ENCODE results near the gene ALKBH7.
A peak's percentile ranks its signal among the peaks of the same experiment; 100 is the strongest.

Gene ALKBH7

DNA sequence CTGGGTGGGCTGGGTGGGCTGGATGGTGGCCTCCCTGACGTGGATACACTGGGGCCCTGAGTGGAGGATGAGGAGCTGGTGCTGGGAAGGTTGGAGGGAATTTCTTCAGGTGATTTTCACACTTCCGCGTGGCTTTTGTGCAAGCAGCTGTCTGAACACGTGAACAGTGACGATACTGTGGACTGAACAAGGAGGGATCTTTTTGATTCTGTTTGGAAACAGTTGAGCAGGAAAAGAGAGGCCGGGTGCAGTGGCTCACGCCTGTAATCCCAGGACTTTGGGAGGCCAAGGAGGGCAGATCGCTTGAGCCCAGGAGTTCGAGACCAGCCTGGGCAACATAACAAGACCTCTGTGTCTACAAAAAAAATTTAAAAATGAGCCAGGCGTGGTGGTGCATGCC is 29.5 kb downstream of the ALKBH7 start:
- DNase-seq: no peak

DNA sequence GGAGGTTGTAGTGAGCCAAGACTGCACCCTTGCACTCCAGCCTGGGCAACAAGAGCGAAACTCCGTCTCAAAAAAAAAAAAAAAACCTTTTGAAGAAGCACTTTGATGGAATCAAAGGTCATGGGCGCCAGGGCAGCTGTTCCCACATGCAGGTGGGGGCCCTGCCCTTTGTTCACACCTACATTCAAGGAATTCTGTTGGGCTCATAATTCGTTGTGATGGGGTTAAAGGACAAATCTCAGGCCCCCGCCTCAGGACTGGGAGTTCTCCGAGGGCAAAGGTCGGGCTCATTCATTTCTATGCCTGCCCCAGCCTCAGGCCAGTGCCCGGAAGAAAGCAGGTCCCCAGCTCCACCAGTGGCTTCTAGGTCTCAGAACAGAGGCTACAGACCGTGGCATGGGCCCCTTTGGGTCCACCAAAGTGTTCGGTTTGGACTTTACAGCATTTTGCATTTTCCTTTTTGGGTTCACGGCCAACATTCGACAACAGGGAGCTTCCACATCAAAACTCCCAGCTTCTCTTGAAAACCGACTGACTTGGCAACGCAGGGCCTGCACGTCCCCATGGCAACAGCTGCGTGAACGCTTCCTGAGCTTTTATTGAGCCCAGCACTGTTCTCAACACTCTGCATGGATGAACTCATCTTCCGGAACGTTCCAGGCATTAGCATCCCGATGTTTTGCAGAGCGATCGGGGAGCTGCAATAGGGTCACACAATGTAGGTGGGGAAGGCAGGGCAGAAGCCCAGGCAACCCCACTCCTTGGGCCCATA is 30.4 kb downstream of the ALKBH7 start:
- DNase-seq: no peak

- DNase-seq: no peak
These were observed 33.8 kb downstream of the ALKBH7 start for GRCh38 chr19:6406401-6406800.

GRCh38 chr19:6409346-6409745 is 36.8 kb downstream of the ALKBH7 start:
- DNase-seq: no peak

DNA sequence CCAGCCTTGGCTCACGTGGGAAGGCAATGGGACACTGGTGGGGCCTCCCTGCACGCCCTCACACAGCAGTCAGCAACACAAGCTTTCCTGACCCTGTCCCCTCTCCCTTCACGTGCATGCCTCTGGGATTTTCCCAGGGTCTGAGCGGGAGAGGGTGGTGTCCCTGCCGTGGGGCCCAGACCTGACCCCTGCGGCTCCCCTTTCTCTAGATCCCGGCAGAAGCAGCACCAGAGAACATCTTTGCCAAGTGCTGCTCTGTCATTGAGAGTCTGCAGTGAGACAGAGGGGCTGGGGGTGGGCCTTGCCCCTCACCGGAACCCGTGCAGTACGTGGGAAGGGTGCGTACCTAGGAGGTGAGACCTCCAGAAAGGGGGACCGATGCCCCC is 39.5 kb downstream of the ALKBH7 start:
- DNase-seq: no peak

DNA sequence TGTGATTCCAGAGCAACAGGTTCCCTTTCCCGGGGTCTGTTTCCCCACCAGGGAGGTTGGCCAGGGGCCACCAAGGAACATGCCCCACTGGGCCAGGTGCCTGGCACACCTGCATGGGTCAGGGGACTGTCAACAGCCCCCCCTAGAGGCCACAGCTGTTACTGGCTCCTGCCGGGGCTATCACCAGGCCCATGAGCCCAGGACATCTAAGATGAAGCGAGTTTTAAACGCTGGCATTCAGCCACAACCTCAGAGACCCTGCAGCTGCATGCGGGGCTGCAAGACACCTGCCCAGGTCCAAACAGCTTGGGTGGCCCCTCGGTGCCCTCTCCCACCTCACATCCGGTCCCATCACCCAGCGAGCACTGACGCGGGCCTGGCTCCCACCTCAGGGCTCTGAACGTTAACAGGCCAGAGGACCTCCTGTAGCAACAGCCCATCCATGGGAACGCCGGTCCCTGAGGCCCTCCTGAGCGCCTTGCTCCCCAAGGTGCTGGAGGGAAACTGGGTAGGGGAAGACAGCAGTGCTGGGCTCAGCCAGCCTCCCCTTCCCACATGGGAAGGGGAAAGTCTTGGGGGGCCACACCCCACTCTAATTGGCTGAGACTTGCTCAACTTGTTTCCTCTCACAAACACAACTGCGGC is 40.0 kb downstream of the ALKBH7 start:
- peak; percentile 67 for DNase-seq

DNA sequence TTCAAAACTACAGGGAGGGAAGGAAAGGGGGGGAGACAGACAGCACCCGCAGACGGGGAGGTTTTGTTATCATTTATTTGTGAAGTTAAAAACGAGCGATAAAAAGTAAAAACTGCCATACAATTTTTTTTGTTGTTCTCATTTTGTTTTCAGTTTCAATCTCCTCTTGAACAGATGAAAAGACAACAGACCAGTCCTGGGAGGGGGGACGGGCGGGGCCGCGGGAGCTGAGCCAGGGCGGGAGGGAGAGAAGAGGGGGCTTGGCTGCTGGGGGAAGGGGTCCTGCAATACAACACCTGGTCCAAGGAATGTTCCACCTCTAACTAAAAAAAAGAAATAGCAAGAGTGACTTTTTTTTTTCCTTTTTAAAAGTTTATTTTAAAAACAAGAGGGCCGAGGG is 40.7 kb downstream of the ALKBH7 start:
- DNase-seq: no peak

DNA sequence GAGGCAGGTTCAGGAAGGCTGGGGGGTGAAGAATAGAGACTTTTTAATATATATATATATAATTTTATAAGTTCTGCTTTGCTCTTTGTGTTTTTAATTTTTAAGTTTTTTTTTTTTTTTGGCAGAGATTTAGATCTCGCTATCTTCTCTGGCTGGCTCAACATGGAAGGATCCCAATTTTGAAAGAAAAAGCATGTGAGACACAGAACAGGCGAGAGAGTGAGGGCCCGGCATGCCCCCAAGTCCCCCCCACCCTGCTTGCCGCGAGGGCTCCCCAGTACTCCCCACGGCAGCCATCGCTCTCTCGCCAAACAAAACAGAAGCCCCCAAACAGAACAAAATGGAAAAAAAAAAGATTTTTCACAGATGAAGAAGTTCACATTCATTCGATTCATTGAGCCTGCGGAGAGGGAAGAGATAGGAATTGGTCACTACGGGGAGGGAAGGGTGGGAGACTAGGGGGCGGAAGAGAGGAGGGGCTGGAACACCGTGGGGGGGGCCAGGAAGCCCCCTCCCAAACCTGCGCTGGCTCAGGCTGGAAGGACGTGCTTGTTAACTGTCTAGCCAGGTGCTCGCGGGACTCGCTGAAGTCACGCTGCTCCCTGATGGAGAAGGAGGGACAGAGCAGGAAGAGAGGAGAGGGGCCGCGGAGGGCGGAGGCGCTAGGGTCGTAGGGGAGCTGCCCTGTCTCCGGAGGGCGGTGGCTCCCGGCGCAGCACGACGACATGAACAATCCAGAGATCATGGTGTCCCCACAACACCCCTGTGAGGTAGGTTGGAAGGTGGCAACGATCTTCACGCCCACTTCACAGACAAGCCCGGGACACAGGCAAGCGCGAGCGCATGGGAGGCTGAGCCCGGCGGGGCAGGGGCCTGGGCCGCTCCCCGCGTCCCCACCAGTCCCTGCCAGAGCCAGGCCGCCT is 41.4 kb downstream of the ALKBH7 start:
- no peak for DNase-seq

- DNase-seq: no peak
These were observed 42.4 kb downstream of the ALKBH7 start for GRCh38 chr19:6414793-6415590.

- no peak for DNase-seq
These were observed 43.1 kb downstream of the ALKBH7 start for GRCh38 chr19:6415591-6416190.

DNA sequence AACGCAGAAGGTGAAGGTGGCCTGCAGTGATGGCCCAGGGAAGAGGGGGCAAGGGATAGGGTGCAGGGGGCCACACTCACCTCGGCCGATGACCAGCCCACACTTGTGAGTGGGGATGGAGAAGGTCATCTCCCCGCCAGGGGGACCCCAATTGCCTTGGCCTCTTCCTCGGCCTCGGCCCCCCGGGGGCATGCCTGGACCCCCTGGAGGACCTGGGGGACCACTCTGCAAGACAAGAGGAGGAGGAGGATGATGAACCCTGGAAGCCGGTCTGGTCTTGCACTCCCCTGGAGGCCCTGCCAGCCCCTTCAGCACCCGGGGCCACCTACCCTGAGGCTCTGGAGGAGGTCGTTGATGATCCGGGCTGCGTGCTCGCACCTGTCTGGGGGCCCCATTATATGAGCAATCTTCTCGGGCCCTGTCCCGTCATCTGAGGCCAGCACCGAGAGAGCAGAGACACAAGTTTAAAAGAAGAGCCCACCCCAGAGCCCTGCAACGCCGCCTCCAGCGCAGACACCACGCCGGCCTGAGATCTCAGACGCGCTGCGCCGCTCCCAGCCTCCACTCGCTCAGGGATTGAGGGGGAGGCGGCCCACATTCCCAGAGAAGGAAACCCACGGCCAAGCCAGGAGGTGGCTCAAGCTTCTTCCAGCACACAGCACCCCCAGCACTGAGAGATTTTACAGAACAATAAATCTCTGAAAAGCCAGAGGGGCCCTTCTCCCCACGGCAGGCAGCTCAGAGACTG is 44.2 kb downstream of the ALKBH7 start:
- DNase-seq: no peak

DNA sequence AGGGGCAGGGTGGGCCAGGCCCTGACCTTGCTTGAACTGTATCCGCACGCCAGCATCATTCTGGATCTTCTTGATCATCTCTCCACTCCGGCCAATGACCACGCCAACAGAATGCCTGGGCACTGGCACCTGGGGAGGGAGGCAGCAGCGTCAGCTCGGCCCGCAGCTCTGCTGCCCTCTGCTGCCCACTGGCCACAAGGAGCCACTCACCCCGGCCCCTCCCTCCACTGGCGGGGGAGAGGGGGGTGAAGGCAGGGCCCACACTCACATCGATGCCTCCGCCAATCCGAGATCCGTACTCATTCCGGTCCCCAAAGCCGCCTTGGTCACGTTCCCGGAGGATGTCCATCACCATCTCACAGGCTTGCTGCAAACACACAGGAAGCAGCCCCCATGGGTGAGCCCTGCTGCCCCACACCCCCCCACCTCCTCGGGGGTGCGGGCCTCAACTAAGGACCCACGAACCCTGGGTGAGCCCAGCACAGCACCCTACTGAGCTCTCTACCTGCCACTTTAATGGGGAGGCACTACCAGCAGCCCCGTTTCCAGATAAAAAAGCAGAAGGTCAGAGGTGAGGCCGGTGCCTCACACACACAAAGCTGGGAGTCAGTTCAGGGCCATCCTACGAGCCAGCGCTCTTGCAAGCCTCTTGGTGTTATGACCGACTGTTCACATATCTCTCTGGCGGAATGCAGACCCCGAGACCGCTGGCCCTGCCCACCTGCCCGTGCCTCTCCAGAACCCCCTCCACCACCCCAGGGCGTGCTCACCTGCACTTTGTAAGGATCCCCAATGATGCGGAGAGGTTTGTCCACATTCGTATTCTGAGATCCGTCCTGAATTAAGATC is 45.3 kb downstream of the ALKBH7 start:
- no peak for DNase-seq

DNA sequence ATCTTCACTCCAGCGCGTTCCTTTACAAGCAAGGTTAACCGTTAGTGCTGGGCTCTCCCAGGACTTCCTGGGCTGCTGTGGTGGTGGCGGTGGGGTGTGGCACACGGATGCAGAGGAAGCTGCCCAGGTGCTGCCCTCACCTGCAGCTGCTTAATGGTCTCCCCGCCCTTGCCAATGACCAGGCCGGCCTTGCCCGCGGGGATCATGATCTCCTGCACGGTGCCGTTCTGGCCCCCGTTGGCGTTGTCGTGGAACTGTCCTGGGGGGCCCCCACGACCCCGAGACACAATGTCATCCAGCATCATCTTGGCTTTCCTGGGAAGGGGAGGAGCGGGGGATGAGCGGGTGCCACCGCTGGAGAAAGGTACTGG is 46.0 kb downstream of the ALKBH7 start:
- no peak for DNase-seq

DNA sequence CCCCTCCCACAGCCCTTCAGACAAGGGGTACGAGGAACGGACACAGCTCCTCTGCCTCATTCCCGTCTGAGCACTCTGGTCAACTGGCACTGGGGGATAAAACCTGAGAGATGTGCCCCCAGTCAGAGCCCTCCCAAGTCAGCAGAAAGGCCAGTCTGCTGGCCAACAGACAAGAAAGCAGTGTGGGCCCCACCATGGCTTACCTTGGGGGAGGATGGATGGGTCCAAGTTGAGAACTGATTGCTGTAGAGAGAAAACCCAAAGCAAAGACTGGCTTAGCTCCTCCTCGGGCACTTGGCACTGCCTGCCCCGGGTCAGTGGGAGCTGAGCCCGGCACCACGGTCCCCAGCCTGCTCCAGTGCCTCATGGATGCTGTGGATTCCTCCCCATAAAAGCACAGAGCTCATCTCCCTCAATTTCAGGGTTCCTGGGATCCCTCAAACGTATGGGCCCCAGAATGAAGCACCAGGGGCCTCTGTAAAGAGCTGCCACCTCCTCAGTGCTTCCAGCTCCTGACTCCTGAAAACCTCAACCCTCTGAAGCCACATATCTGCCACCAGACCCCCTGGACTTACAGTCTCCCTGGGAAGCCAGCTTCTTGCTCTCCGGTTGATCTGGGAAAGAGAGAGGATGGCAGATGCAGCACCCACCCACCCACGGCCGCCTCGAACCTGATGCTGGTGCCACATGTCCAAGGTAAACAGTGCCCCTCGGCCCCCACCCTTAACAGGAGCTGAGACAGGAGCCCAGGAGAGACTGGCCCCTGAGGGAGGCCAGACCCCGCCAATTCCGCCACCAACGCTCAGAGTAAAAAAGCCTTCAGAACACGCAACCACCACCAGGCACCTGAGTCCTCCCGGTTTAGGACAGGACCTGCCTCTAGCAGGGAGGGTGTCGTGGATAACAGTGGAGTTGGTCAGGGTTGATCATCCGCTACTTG is 48.8 kb downstream of the ALKBH7 start:
- DNase-seq: no peak

DNA sequence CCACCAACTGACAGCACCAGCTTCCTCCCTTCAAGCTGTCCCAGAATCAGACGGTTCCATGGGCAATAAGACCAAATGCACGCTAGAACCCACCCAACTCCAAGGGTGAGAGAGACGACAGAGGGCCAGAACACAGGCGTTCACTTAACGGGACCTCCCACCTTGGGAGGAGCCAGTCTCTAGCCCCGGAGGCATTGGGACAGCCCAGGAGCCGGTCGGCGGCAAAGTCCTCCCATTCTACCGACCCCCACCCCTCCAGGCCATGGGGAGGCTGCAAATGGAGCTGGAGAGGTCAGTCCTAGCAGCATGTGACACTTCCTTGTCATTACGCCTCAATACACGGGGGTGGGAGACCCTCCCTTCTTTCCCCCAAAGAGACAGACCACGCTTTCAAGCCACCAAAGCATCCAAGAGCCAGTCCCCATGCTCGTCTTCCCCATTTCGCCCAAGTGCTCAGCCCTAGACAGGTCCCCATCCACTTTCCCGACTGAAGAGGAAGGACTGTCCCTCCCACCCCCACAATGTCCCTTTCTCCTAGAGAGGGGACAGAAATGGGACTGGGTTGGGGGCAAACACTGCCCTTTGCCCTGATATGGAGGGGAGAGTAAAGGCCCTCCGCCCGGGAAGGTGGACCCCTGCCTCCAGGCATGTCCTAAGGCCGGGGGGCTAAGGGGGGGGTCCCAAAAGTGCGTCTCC is 51.1 kb downstream of the ALKBH7 start:
- DNase-seq: peak; percentile 24

GRCh38 chr19:6424195-6424938 is 51.8 kb downstream of the ALKBH7 start, which contains the start of gene KHSRP:
KHSRP (minus strand) TSS chr19:6424811; CDS start chr19:6424701, 110 bp downstream.
- DNase-seq: peak; percentile 37
